Ramos (cell line): Measurements from ENCODE around the gene DYNC1H1.

Experiments used
- in situ Hi-C: fragments of 300-500 bp; cut with MboI; formaldehyde crosslinking; loops from one replicate; pipeline ENCODE4 v1.14.3; 2022; ENCODE audit warnings: low sequenced_read_pairs; ENCODE audit not compliant: unreplicated experiment

DYNC1H1 gene

DNA sequence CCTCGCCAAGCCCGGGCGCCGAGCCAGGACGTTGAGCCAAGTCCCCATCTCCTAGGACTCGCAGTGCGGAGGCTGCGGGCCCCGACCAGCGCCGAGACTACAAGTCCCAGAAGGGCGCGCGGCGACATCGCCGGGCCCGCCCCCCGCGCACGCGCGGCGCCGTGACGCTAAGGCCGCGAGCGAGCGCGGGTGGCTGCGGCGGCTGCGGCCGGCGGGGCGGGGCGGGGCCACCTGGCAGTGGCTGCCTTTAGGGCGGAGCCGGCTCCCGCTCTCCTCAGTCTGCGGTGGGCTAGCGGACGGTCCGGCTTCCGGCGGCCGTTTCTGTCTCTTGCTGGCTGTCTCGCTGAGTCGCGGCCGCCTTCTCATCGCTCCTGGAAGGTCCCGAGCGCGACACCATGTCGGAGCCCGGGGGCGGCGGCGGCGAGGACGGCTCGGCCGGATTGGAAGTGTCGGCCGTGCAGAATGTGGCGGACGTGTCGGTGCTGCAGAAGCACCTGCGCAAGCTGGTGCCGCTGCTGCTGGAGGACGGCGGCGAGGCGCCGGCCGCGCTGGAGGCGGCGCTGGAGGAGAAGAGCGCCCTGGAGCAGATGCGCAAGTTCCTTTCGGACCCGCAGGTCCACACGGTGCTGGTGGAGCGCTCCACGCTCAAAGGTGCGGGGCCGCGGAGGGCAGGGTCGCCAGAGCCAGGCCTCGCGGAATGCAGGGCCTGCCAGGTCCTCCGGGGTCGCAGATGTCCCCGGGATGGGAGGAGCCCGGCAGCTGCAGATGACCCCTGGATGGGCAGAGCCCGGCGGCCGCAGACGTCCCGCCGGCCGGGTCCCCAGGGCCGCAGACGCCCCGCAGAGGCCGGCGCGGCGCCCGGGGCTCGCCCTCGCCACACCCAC is at the start of gene DYNC1H1:
TSS of gene DYNC1H1 (plus strand) at position 277 of the 884 bp plus-strand sequence. CDS start at position 396, 119 bp downstream.
- in situ Hi-C loops = loop anchor here (5.0 kb wide), 1 partner anchor 348 kb away; no protein-coding TSS in a partner anchor

DNA sequence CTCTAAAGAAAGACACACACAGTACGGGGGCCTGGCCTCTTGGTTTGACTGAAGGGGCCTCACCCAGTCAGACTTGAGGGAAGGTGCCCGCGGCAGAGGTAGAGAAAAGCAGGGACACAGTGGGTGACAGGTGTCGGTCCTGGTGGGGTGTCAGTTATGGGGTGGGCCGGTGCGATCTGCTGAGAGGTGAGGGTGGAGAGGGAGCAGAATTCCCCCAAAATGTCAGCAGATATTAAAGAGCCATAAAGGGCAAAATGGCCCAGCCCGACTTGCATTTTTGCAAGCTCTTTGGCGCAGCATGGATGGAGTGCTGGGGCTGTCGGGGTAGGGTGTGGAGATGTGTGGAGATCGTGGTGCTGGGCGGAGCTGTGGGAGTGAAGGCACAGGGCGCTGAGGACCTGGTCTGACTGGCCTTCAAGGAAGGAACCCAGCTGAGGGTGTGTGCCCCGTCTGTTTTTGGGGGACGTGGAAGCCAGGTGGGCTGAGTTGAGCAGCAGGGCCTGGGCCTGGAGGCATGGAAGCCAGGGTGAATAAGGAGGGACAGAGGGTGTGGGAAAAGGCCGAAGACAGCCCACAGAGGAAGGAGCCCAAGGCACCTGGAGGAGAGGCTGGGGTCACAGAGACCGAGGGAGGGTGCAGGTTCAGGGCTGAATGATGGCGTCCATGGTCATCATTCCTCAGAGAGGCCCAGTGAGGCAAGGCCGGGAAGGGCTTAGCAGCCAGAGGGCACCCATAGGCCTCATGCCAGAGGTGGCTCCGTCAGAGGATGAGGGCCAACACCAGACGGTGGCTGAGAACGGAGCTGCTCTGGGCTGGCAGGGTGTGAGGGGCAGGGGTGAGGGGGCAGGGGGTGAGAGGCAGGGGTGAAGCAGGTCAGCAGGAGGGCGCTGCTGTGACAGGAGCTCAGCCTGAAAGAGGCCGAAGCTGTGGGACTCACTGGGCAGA is 48.2 kb upstream of the DYNC1H1 start:
- in situ Hi-C loops = no loop called here

DNA sequence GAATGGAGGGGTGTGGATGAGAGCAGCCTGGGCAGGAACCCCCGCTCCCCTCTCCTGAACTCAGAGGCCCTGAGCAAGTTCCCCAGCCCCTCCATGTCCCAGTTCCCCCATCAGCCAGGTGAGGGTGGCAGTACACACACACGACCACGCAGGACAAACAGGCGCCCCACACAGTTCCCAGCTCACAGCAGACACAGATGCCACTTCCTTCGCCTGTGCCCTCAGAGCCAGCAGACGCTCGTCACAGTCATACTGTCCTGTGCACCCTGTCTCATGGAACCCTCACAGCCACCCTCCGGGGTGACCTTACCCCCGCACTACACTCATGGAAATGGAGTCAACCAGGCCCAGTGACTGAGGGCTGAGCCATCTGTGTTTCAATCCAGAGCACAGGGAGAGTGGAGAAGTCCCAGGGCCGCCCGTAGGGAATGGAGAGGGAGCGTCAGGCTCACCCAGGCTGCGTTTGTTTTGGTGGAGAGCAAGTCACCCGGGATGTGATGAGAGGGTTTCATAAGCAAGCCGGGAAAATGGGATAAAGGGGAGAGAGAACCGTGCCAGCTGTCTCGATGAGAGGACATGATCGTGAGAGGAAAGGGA is 47.5 kb upstream of the DYNC1H1 start:
- in situ Hi-C loops = no loop called here

DNA sequence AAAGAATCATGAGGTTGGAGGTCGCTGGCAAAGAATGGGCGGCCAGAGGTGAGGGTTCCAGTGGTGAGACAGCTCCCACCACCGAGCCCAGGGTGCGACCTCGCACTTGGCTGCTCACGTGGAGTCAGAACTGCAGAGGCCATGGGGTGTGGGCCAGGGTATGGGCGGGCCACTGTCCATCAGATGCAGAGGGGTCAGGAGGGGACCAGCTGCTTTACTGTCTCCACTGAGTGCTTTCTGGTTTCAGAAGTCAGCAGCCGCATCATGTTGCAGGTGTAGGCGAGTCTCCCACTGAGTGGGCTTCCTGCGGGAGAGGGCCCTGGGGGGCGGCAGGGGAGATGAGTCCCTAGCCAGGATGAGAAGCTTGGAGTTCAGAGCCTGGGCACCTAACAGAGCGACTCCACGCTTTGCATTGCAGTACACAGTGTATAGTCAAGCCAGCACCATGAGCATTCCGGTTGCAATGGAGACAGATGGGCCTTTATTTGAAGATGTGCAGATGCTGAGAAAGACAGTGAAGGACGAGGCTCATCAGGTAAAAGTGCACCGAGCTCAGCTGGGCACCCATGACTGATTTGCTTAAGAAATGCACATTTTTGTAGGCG is 46.9 kb upstream of the DYNC1H1 start:
- in situ Hi-C loops = no loop called here

DNA sequence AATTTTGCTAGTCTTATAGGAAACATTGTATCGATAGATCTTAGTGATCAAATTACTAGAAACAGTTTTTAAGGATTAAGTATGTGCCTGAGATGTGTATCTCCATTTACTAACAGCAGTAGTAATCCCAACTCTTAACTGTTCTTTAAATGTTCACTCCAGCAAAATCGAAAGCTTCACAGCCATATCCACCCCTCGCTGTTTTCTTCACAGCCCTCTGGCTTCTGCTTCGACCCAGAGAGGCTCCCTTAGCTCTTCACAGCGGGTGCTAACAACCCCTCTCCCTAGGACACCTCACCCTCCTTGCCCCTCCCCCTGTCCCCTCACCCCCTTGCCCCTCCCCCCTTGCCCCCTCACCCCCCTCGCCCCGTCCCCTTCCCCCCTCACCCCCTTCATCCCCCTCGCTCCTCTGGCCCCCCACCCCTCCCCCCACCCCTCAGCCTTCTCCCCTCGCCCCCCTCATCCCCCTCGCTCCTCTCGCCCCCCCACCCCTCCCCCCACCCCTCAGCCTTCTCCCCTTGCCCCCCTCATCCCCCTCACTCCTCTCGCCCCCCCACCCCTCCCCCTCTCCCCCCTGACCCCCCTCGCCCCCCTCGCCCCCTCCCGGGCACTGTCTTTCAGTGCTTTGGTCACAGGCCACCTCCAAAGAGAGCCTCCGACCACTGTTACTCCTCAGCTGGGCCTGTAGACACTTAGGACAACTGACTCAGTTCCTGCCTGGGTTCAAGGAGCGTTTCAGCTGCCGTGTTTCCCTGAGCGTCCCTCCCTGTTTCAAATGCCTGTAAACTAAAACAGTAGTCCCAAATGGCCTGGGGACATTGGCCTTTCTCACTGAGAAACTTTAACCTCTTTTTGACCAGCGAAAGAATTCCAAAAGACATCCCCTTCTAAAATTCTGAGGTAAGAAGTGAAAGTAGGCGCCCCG is 46.0 kb upstream of the DYNC1H1 start:
- in situ Hi-C loops = no loop called here

DNA sequence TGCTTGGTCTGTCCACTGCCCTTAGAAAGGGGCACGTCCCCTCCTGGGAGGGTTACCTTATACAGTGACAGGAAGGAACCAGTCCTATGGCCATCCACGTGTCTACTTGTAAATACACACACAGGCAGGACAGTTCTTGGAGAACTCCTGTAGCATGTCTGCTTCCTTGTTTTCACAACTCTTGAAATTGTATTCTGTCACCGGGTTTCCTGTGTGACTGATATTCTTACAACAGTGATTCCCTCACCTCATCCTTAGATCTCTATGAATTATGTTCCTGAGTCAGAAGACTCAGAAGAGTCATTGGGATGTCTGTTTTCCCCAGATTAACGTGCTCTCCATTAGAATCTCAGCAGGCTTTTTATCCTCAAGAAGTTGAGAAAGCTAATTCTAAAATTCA is 44.1 kb upstream of the DYNC1H1 start:
- in situ Hi-C loops = no loop called here

DNA sequence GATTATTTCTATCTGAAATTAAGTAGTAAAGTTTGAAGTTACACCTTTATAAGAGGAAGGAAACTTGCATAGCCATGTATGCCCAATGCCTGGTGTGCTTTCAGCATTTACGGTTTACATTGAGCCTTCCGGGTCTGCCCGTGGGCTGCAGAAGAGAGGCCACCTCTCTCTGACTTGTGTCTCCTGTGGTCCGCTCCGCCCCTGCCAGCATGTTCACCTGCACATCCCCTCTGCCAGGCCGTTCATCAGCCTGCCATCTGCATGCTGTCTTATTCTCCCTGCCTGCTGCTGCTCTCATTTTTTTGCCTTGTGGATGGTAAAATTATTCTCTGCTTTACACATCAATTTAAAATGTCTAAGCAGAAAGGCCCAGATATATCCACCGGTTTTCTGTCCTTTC is 41.5 kb upstream of the DYNC1H1 start:
- in situ Hi-C loops = no loop called here

DNA sequence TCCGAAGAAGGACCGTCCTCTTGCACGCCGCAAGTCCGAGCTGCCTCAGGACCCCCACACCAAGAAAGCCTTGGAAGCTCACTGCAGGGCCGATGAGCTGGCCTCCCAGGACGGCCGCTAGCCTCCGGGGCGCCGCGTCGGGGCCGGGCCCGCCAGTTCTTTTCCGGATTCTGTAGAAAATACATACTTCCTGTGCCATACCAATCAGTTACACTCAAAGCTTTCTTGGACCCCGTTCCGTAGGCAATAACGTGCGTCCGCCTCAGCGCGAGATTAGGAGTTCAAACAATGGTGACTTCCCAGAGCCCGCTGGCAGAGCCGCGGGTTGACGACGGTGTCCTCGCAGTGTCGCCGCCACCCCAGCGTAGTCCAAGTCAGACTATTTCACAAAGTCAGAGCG is 39.2 kb upstream of the DYNC1H1 start:
- in situ Hi-C loops = no loop called here

DNA sequence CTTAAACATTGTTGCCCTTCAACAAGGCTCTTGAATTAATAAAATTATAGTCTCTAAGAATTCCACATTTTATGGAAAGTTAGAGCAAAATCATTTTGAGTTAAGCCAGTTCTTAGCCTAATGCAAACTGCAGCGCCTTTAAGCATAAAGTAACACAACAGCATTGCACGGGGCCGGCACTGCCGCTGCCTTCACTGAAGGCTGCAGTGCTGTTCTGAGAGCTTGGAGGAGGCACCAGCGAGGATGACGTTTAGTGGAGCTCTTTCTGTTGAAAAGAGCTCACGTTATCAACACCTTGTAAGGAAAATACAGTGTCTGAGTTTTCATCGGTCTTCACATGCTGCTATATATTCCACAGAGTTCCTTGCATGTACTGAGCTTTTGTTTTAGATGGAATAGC is 38.3 kb upstream of the DYNC1H1 start:
- in situ Hi-C loops = no loop called here

DNA sequence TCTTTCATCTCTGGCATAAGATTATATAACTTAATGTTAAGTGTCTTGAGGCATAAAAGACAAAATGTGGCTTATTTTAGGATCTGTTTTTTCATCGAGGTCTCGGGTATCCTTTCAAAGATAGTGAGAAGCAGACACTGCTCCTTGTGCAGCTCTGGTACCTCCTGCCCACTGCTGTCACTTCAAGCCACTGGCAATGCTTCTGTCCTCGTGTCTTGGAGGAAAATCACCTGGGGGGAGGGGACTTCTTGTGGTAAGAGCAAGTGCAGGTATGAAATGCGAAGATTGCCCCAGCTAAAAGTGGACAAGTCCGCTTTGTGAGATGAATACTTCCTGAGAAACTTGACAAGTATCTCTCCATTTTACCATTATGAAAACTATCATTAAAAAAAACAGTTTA is 37.8 kb upstream of the DYNC1H1 start:
- in situ Hi-C loops = no loop called here

DNA sequence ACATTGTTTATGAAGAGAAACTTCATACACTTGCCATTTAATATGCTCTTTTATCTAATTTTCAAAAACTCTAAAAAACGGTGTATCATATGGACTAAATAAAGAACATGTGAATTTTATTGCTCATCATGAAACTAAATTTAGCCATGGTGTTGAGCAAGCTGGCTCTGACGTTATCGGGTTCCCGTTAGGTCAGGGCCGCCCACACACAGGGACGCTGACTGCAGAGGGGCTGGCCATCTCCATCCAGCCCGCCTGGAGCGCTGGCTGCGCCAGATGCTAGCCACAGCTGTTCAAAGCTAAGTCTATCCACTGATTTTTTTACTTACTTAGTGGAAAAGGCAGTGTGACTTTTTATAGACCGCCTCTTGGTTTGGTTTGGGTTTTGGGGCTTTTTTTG is 36.5 kb upstream of the DYNC1H1 start:
- in situ Hi-C loops = no loop called here

DNA sequence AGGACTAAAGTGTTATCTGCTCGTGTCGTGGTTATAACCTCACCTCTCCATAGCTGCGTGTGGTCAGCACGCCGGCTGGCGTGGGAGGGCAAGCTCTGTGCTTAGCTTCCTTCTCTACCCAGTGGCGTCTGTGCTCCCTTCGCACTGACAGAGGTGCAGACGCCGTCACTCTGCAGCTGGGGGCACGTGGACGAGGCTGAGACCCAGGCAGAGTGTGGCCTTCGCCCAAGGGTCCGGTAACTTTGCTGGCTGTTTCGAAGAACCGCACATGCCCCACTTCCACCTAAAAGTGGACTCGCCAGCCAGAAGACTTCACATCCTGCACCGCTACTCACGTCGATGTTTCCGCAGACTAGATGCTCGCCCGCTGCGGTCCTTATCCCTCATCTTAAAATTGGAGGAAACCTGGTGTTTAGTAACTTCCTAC is 35.9 kb upstream of the DYNC1H1 start:
- in situ Hi-C loops = no loop called here

DNA sequence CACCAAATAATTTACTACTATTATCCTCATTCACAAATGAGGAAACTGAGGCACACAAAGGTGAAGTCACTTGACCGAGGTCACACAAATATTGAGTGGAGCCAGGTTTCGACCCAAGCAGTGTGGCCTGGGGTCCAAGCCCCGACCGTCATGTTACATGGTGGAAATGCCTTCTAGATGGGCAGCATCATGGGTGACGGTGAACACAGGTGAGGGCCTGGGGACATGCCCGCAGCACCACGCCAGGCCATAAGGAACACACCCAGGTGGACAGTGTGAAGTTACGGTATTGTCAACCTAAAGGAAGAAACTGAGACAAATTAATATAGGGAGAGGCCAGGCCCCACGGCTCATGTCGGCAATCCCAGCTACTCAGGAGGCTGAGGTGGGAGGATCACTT is 35.3 kb upstream of the DYNC1H1 start:
- in situ Hi-C loops = no loop called here

DNA sequence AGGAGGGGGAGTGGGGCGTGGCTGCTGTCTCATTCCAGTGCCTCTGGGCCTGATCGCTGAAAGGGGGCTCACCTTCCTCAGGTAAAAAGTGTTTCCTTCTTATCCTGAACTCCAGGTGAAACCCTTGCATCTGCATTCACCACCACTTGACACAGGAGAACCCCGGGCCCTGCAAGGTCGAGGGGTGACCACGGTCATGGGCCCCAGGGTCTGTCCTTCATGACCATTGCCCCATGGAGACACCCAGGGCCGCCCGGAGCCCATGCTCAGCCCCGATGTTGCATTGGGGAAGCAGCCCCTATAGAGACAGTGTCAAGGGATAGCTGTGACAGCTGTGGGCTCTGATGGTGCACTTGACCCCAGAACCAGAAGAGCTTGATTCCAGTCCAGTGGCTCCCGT is 34.4 kb upstream of the DYNC1H1 start:
- in situ Hi-C loops = no loop called here

DNA sequence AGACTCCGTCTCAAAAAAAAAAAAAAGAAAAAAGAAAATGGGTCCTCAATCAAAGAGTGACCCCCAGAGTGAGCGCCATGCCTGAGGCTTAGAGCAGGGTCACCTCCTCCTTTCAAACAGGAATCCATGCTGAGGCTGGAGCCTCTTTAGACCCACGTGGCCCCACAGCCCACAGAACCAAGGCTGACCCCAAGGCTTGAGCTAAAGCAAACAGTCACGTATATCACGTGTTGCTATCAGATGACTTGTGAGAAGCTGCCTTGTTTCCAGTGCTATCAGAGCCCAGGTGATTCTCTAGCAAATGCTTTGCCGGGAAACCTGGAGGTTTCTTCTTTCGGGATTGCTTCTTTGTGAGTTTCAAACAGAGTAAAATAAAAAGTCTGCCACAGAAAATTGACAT is 31.7 kb upstream of the DYNC1H1 start:
- in situ Hi-C loops = no loop called here

DNA sequence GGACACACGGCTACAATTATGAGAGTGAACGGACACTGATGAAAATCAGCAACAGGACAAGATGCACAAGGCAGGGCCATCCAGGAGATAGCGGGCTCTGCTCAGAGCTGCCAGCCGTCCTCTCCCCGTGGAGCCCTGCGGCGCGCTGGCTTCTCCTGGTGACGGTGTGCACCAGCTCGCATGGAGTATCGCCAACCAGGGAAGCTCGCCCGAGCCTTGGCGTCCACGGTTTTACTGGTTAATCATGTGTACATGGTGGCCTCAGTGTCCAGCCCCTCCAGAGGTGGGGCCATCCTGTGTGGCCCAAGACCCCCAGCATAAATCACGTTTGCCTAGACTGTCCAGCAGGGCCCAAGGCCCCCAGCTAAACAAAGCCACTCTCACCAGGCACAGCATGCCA is 31.2 kb upstream of the DYNC1H1 start:
- in situ Hi-C loops = no loop called here

DNA sequence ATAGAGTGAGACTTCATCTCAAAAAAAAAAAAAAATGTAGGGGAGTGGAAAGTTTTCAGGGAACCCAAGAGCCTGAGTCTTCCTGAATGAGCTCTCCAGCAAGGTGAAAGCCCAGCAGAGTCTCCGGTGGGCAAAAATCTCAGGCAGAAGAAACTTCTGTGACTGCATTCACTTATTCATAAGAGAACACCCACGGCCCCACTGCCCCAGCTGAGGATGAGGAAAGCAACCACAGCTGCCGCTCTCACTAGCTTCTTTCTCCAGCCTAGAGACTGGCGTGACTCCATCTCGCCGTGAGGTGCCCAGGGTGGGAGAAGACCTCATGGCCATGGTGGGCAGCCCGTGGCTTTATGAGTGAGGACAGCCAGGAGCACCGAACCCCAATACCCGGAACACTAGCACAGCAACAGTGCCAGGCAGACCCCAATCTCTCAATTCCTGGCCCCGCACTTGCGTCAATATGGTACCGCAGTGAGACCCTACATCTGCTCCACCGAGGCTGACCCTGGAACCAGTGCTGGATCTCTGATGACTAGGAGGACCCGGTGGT is 29.7 kb upstream of the DYNC1H1 start:
- in situ Hi-C loops = no loop called here

DNA sequence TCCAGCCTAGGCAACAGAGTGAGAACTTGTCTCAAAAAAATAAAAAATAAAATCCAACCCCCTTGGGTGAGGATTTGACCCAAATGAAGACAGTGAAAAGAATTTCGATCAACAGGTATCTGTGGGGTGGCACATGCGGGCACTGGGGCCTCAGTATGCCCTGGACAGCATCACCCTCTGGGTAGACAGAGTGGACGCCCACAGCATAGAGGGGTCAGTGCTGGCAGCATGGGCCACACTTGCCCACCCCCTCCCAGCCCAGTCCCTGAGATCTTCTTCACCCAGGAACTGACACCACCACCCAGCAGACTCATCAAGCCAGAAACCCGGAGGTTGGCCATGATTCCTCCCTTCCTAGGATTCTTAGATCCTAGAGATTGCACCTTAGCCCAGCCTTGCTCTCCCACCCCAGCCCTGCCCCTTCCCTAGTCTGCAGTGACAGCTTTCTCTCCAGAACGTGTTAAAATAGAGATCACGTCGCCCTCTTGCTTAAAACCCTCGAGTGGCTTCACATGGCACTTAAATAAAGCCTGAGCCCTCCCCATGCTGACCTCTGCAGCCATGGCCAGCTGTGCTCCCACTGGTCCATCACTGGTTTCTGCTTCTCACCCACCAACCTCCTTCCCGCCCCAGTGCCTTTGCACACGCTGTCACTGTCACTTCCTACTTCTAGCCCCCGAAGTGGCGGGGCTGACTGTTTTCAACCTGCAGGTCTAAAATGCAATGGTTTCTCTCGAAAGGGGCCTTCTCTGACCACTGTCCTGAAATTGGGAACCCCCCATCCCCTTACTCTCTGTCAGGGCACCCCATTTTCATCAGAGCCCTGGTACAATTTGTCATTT is 26.2 kb upstream of the DYNC1H1 start:
- in situ Hi-C loops = no loop called here
